ENCODE data around the gene HEXIM1.

The HEXIM1 gene

GRCh38 chr17:45130681-45131615 is 17.3 kb upstream of the HEXIM1 start:
- DNase-seq: no peak

- no peak for DNase-seq
Observed at GRCh38 chr17:45131616-45132319, 16.5 kb upstream of the HEXIM1 start.

GRCh38 chr17:45132320-45132571 is 16.0 kb upstream of the HEXIM1 start, which contains the start of gene PLCD3:
Gene PLCD3 (minus strand): TSS chr17:45132515. CDS start chr17:45132410, 105 bp downstream.
- DNase-seq: no peak

- peak; percentile 76 for DNase-seq
Observed at GRCh38 chr17:45132572-45133463, 15.5 kb upstream of the HEXIM1 start.

GRCh38 chr17:45135192-45135977 is 12.9 kb upstream of the HEXIM1 start, which contains the start of gene ACBD4:
Gene ACBD4 (plus strand): TSS chr17:45135687. CDS start chr17:45136145, 458 bp downstream.
- DNase-seq: peak; percentile 96

- no peak for DNase-seq
Observed at GRCh38 chr17:45135978-45136791, 12.1 kb upstream of the HEXIM1 start.

GRCh38 chr17:45136846-45137560 is 11.3 kb upstream of the HEXIM1 start:
- DNase-seq: no peak

GRCh38 chr17:45137561-45138305 is 10.5 kb upstream of the HEXIM1 start:
- DNase-seq: no peak

GRCh38 chr17:45138911-45139532 is 9.3 kb upstream of the HEXIM1 start:
- no peak for DNase-seq

GRCh38 chr17:45139533-45139920 is 8.7 kb upstream of the HEXIM1 start:
- DNase-seq: no peak

- DNase-seq: no peak
Observed at GRCh38 chr17:45143094-45143670, 5.1 kb upstream of the HEXIM1 start.

GRCh38 chr17:45143767-45144198 is 4.5 kb upstream of the HEXIM1 start:
- DNase-seq: no peak

- DNase-seq: no peak
Observed at GRCh38 chr17:45144199-45145034, 3.9 kb upstream of the HEXIM1 start.

- no peak for DNase-seq
Observed at GRCh38 chr17:45145035-45145389, 3.3 kb upstream of the HEXIM1 start.

GRCh38 chr17:45146166-45146565 is 2.1 kb upstream of the HEXIM1 start:
- no peak for DNase-seq

GRCh38 chr17:45146592-45146889 is 1.7 kb upstream of the HEXIM1 start:
- no peak for DNase-seq

- peak; percentile 89 for DNase-seq
Observed at GRCh38 chr17:45146890-45147580, 1.2 kb upstream of the HEXIM1 start.

All from NCI-H1694 treated with DMSO at 0.1 percent for 48 hours (cell line).